GM12874 (cell line): ENCODE data around the gene PRELID1.

Experiments used
- CTCF ChIP-seq: IDR thresholded peaks from 2 replicates; pipeline ENCODE4 v1.5.1; 2011; ENCODE audit warnings: low read depth, mild to moderate bottlenecking, control low read depth, low read length, moderate library complexity; ENCODE audit not compliant: insufficient read depth

Gene PRELID1

GRCh38 chr5:177346820-177347219, 43.2 kb downstream of the PRELID1 start:
- TF ChIP-seq CTCF, result no peak

DNA sequence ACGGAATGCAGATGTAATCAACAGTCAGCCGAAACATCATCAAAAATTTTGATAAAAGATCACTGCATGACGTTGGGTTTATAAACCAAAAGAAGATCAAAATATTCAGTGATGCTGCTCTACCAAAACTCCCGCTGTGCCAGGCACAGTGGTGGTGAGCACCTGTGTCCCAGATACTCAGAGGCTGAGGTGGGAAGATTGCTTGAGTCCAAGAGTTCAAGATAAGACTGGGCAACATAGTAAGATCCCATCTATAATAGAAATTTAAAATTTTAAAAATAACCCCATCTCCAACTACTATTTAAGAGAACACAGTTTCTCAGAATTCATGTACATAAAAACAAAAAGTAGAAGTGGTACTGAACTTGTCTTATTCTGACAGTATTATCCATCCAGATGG, 44.1 kb downstream of the PRELID1 start:
- no peak for TF ChIP-seq CTCF

- TF ChIP-seq CTCF, result no peak
These were observed 45.7 kb downstream of the PRELID1 start for GRCh38 chr5:177349362-177349647.

DNA sequence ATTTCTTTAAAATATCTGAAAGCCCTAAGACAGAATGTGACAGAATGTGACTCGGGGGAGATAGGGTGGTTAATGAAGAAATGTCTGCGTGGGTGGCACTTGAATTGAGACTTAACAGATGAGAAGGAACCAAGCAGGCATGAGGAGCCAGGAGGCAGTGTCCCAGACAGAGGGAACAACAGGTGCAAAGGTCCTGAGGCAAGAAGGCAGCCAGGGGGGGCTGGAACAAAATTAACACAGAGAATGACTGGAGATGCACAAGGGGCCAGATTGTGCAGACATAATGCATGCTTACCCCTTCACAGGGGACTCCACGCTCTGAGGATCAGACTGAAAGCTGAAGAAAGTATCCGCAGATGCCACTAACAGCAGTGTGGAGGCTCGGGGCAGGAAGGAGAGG, 46.2 kb downstream of the PRELID1 start:
- TF ChIP-seq CTCF, result no peak

- no peak for TF ChIP-seq CTCF
These were observed 47.3 kb downstream of the PRELID1 start for GRCh38 chr5:177350776-177351391.

- TF ChIP-seq CTCF, result no peak
These were observed 48.1 kb downstream of the PRELID1 start, which contains the start of gene LMAN2 for GRCh38 chr5:177351392-177352329. Gene LMAN2 (minus strand): TSS chr5:177351668. CDS start chr5:177351647, 21 bp downstream.

DNA sequence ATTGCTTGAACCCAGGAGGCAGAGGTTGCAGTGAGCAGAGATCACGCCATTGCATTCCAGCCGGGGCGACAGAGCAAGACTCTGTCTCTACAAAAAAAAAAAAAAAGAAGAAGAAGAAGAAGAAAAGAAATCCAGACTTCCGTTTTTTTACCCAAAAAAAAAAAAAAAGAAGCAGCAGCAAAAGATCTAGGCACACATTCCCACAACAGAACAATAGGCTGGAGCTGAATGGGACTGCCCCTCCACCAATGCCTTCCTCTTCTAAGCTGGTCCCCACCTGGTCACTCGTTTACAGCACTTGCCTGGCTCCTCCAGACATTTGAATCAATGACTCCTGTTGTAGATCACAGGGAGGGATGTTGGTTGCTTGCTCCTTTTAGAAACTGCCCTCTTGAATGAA, 49.5 kb downstream of the PRELID1 start:
- no peak for TF ChIP-seq CTCF
